Prostate gland (tissue), 2 donors: ENCODE data around the gene UBE2J2. TPM values are rescaled to one million over a fixed set of nuclear protein-coding genes. Genes with fewer than 3 reads are reported as not detected.

ENCODE experiments used
- DNase-seq: peaks from one replicate; pipeline ENCODE4 v3.0.0-alpha.2; 2019; ENCODE audit warnings: low spot score
- H3K27ac ChIP-seq, 2 donors: fragments of 200-600 bp; sonication (generic); 2 replicates each; pipeline ENCODE4 v1.5.1; 2017 to 2019
- H3K27me3 ChIP-seq: fragments of 200-600 bp; sonication (generic); replicated peaks from 2 replicates; pipeline ENCODE4 v1.5.1; 2019; ENCODE audit not compliant: insufficient read depth
- H3K36me3 ChIP-seq, 2 donors: fragments of 200-600 bp; sonication (generic); 1 replicate in 1 of 2; 2 replicates in 1 of 2; pipeline versions ENCODE4 v1.5.1 to v1.8.1; 2017 to 2019
- H3K4me1 ChIP-seq: fragments of 200-600 bp; sonication (generic); replicated peaks from 2 replicates; pipeline ENCODE4 v1.5.1; 2019
- H3K4me3 ChIP-seq, 2 donors: fragments of 200-600 bp; sonication (generic); 2 replicates each; pipeline ENCODE4 v1.5.1; 2017 to 2019
- H3K9me3 ChIP-seq: fragments of 200-600 bp; sonication (generic); 2 replicates; pipeline ENCODE4 v1.5.1; 2017
- POLR2A ChIP-seq: fragments of 450-650 bp; IDR thresholded peaks from one replicate; pipeline ENCODE4 v1.6.1; 2016; ENCODE audit warnings: antibody characterized with exemption, mild to moderate bottlenecking
- POLR2AphosphoS5 ChIP-seq: sonication (generic); formaldehyde crosslinking; IDR thresholded peaks from one replicate; pipeline ENCODE4 v1.6.1; 2017; ENCODE audit warnings: antibody characterized with exemption
- WGBS: methylation state at CpG from one replicate; pipeline ENCODE4 v1.1.5; 2018; 5-methylcytosine and 5-hydroxymethylcytosine counted together
- intact Hi-C: fragments of 100-400 bp; cut with DNase I; formaldehyde crosslinking; loops from one replicate; pipeline ENCODE4 v1.14.2; 2022
- total RNA-seq, 2 donors: library from RNA; depleted of rRNA; stranded (reverse); fragments of >200 nt; gene quantifications; one replicate each; pipeline ENCODE4 v1.1.0, GENCODE V29; 2016
- TF ChIP-seq, protein P1 (sequence below), 4 experiments: fragments of 200-600 bp in 2 of 4; fragments of 450-650 bp in 2 of 4; sonication (generic) in 2 of 4; IDR thresholded peaks; 1 replicate in 3 of 4; 2 replicates in 1 of 4; pipeline ENCODE4 v1.5.1; 2016 to 2019; ENCODE audit warnings: antibody characterized with exemption in 4 of 4, mild to moderate bottlenecking in 2 of 4, moderate library complexity in 2 of 4

UBE2J2 gene
- total RNA-seq, 2 donors from 2014 or later, result 56.0 to 79.4 TPM

GRCh38 chr1:1278620-1279019 lies 5.0 kb upstream of the UBE2J2 start:
- no peaks in the 10 kb centered on the region for H3K36me3 ChIP-seq
- intact Hi-C loops, result no loop called here
- 94% methylated on average over 13 of the region's 13 CpGs for WGBS
- TF ChIP-seq POLR2A (no peak), POLR2AphosphoS5 (no peak)
- TF ChIP-seq, protein P1, sequence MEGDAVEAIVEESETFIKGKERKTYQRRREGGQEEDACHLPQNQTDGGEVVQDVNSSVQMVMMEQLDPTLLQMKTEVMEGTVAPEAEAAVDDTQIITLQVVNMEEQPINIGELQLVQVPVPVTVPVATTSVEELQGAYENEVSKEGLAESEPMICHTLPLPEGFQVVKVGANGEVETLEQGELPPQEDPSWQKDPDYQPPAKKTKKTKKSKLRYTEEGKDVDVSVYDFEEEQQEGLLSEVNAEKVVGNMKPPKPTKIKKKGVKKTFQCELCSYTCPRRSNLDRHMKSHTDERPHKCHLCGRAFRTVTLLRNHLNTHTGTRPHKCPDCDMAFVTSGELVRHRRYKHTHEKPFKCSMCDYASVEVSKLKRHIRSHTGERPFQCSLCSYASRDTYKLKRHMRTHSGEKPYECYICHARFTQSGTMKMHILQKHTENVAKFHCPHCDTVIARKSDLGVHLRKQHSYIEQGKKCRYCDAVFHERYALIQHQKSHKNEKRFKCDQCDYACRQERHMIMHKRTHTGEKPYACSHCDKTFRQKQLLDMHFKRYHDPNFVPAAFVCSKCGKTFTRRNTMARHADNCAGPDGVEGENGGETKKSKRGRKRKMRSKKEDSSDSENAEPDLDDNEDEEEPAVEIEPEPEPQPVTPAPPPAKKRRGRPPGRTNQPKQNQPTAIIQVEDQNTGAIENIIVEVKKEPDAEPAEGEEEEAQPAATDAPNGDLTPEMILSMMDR (IDR thresholded peaks at IDR 0.05), result no peak
- DNase-seq, result no peak
- H3K9me3 ChIP-seq, result no peaks in the 10 kb centered on the region
- H3K27me3 ChIP-seq, result no peaks in the 10 kb centered on the region
- no peak overlapping the region for H3K4me3 ChIP-seq
- no peak overlapping the region for H3K27ac ChIP-seq
- H3K4me1 ChIP-seq, result no peaks in the 10 kb centered on the region

GRCh38 chr1:1275836-1276235 lies 2.2 kb upstream of the UBE2J2 start:
- WGBS, result 84% methylated on average over 9 of the region's 9 CpGs
- Histone ChIP-seq H3K27me3 (no peaks in the 10 kb centered on the region), H3K36me3 (no peaks in the 10 kb centered on the region), H3K27ac (no peak overlapping the region), H3K4me3 (no peak overlapping the region), H3K9me3 (no peaks in the 10 kb centered on the region), H3K4me1 (peaks cover 16% of the 10 kb centered on the region)
- intact Hi-C loops, result no loop called here
- no peak for DNase-seq
- TF ChIP-seq POLR2A (no peak), POLR2AphosphoS5 (no peak)
- TF ChIP-seq, protein P1 (IDR thresholded peaks at IDR 0.05), result no peak

DNA sequence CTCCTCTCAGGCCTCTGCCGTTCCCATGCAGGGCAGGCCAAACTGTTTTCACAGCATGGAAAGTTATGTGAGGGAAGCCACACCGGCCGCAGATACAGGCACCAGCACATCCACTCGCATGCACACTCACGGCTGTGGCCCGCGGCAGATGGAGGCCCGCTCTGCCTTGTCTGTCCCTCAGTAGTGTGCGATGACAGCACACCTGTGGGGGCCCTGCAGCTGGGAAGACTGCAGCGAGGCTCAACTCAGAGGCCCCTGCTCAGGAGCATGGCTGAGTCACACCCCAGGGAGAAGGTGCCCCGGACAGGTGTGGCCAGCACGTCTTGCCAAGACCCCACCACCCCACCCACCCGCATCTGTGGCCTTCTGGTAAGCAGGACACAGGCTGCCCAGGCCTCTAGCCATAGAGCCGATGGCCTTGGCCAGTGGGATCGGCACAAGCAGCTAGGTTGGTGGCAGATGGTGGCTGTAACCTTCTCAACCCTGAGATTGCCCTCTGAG lies 1.3 kb upstream of the UBE2J2 start:
- Histone ChIP-seq H3K27ac (no peak overlapping the region), H3K27me3 (no peaks in the 10 kb centered on the region), H3K4me1 (peaks cover 22% of the 10 kb centered on the region), H3K36me3 (no peaks in the 10 kb centered on the region), H3K4me3 (no peak overlapping the region), H3K9me3 (no peaks in the 10 kb centered on the region)
- WGBS, result 91% methylated on average over 14 of the region's 15 CpGs
- no peak for DNase-seq
- TF ChIP-seq POLR2AphosphoS5, result no peak
- TF ChIP-seq, protein P1 (IDR thresholded peaks at IDR 0.05), result no peak
- no peak for TF ChIP-seq POLR2A
- intact Hi-C loops, result no loop called here

GRCh38 chr1:1274299-1274930 lies 761 bp upstream of the UBE2J2 start:
- TF ChIP-seq POLR2AphosphoS5, result no peak
- TF ChIP-seq POLR2A, result no peak
- TF ChIP-seq, protein P1 (IDR thresholded peaks at IDR 0.05), result no peak
- Histone ChIP-seq H3K4me1 (peaks cover 22% of the 10 kb centered on the region), H3K27ac (peak overlapping the region; percentile 71 to 75), H3K9me3 (no peaks in the 10 kb centered on the region), H3K36me3 (no peaks in the 10 kb centered on the region), H3K27me3 (no peaks in the 10 kb centered on the region), H3K4me3 (peak overlapping the region; percentile 91 to 99)
- intact Hi-C loops, result no loop called here
- 34% methylated on average over 21 of the region's 31 CpGs for WGBS
- no peak for DNase-seq

DNA sequence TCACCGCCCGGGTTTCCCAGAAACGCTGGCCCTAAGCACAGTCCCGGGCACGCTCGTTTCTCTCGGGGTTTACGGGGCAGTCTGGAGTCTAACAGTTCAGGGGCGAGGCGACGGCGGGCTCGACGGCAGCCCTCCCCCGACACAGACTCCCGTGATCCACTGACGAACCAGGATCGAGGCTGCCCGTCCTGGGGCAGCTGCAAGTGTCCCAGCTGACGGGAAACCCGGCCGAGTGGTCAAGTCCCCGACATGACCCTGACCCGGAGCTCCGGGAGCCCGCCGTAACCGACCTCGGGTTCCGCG lies 494 bp downstream of the UBE2J2 start:
- under 1% methylated on average over 30 of the region's 31 CpGs for WGBS
- no peaks in the 10 kb centered on the region for H3K27me3 ChIP-seq
- peaks cover 22% of the 10 kb centered on the region for H3K4me1 ChIP-seq
- no peaks in the 10 kb centered on the region for H3K36me3 ChIP-seq
- no peaks in the 10 kb centered on the region for H3K9me3 ChIP-seq
- intact Hi-C loops, result no loop called here
- no peak for DNase-seq
- peak overlapping the region; percentile 91 to 99 for H3K4me3 ChIP-seq
- H3K27ac ChIP-seq, result peak overlapping the region; percentile 71 to 75
- TF ChIP-seq POLR2AphosphoS5 (no peak), POLR2A (no peak)
- TF ChIP-seq, protein P1 (IDR thresholded peaks at IDR 0.05), result no peak
